ENCODE data around the gene TRPC1.

The TRPC1 gene

DNA sequence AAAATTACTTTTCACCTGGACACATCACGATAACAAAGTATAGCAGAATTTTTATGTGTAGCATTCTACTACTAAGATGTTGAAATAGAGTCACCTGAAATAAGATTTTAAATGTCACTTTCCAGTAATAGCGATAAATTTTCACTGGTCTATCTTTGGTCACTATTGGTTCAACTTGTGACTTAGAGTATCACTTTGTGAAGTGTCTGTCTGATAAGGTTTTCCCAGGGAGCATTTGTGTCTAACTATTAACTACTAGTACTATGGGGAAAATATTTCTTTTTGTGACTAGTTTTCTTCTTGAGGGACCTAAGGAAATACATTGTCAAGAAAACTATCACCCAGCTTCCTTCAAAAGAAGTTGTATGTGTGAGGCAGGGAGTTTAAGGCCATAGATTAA, 11.0 kb downstream of the TRPC1 start:
- ChIA-PET CTCF (no interaction called here), POLR2A (no interaction called here)
- Histone ChIP-seq H3K4me3 (ENCODE audit: low read depth, low read length) (no peak overlapping the region), H3K9me3 (ENCODE audit: control insufficient read depth, insufficient read depth, low read depth, low read length) (no peaks in the 10 kb centered on the region), H3K27ac (ENCODE audit: extremely low read depth, low read depth, low read length) (no peak overlapping the region), H3K4me1 (ENCODE audit: control insufficient read depth, insufficient read depth, low read length) (no peaks in the 10 kb centered on the region), H3K36me3 (ENCODE audit: control insufficient read depth in 2 of 2, insufficient read depth in 1 of 2, low read length in 2 of 2) (no peaks in the 10 kb centered on the region)
- TF ChIP-seq ZNF561 (tag by site-specific recombination; IDR thresholded peaks at IDR 0.05; ENCODE audit: borderline replicate concordance) (no peak), ZNF830 (tag by site-specific recombination; IDR thresholded peaks at IDR 0.05; ENCODE audit: low read depth) (no peak), ZBTB17 (tag by site-specific recombination; IDR thresholded peaks at IDR 0.05) (no peak), ZNF184 (tag by site-specific recombination; IDR thresholded peaks at IDR 0.05) (no peak), ZSCAN16 (tag by site-specific recombination; IDR thresholded peaks at IDR 0.05) (no peak), ZNF423 (tag by site-specific recombination; IDR thresholded peaks at IDR 0.05) (no peak), ZBTB1 (tag by site-specific recombination; IDR thresholded peaks at IDR 0.05) (no peak), ZNF394 (tag by site-specific recombination; IDR thresholded peaks at IDR 0.05; ENCODE audit: borderline replicate concordance) (no peak)
- TF ChIP-seq, protein P1, sequence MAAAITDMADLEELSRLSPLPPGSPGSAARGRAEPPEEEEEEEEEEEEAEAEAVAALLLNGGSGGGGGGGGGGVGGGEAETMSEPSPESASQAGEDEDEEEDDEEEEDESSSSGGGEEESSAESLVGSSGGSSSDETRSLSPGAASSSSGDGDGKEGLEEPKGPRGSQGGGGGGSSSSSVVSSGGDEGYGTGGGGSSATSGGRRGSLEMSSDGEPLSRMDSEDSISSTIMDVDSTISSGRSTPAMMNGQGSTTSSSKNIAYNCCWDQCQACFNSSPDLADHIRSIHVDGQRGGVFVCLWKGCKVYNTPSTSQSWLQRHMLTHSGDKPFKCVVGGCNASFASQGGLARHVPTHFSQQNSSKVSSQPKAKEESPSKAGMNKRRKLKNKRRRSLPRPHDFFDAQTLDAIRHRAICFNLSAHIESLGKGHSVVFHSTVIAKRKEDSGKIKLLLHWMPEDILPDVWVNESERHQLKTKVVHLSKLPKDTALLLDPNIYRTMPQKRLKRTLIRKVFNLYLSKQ (tag by site-specific recombination; IDR thresholded peaks at IDR 0.05; ENCODE audit: borderline replicate concordance): no peak

DNA sequence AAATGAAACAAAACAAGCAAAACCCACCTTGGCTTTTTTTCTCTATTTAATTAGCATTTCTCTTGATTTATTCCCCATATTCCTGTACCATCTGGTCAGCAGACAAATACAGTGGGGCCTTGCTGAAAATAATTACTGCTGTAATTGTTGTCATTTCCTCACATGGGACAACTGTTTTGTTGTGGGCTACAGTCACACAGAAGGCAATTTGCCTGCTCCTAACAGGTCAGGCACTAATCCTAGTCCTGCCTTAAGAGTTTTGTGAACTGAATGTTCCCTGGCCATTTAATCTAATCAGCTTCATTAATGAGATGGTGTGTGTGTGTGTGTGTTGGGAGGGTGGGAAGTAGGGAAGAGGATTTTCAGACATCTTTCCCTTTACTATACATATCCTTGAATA, 11.6 kb downstream of the TRPC1 start:
- Histone ChIP-seq H3K9me3 (ENCODE audit: control insufficient read depth, insufficient read depth, low read depth, low read length) (no peaks in the 10 kb centered on the region), H3K36me3 (ENCODE audit: control insufficient read depth in 2 of 2, insufficient read depth in 1 of 2, low read length in 2 of 2) (no peaks in the 10 kb centered on the region), H3K27ac (ENCODE audit: extremely low read depth, low read depth, low read length) (no peak overlapping the region), H3K4me1 (ENCODE audit: control insufficient read depth, insufficient read depth, low read length) (no peaks in the 10 kb centered on the region), H3K4me3 (ENCODE audit: low read depth, low read length) (no peak overlapping the region)
- ChIA-PET POLR2A (no interaction called here), CTCF (no interaction called here)
- no peak for TF ChIP-seq WT1 (tag by site-specific recombination; IDR thresholded peaks at IDR 0.05)
- no peak for TF ChIP-seq ZNF2 (tag by site-specific recombination; IDR thresholded peaks at IDR 0.05)
- no peak for TF ChIP-seq ZNF324 (tag by site-specific recombination; IDR thresholded peaks at IDR 0.05)
- TF ChIP-seq, protein P2, sequence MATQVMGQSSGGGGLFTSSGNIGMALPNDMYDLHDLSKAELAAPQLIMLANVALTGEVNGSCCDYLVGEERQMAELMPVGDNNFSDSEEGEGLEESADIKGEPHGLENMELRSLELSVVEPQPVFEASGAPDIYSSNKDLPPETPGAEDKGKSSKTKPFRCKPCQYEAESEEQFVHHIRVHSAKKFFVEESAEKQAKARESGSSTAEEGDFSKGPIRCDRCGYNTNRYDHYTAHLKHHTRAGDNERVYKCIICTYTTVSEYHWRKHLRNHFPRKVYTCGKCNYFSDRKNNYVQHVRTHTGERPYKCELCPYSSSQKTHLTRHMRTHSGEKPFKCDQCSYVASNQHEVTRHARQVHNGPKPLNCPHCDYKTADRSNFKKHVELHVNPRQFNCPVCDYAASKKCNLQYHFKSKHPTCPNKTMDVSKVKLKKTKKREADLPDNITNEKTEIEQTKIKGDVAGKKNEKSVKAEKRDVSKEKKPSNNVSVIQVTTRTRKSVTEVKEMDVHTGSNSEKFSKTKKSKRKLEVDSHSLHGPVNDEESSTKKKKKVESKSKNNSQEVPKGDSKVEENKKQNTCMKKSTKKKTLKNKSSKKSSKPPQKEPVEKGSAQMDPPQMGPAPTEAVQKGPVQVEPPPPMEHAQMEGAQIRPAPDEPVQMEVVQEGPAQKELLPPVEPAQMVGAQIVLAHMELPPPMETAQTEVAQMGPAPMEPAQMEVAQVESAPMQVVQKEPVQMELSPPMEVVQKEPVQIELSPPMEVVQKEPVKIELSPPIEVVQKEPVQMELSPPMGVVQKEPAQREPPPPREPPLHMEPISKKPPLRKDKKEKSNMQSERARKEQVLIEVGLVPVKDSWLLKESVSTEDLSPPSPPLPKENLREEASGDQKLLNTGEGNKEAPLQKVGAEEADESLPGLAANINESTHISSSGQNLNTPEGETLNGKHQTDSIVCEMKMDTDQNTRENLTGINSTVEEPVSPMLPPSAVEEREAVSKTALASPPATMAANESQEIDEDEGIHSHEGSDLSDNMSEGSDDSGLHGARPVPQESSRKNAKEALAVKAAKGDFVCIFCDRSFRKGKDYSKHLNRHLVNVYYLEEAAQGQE (tag by site-specific recombination; IDR thresholded peaks at IDR 0.05): no peak
- no peak for TF ChIP-seq ZNF133 (tag by site-specific recombination; IDR thresholded peaks at IDR 0.05)

DNA sequence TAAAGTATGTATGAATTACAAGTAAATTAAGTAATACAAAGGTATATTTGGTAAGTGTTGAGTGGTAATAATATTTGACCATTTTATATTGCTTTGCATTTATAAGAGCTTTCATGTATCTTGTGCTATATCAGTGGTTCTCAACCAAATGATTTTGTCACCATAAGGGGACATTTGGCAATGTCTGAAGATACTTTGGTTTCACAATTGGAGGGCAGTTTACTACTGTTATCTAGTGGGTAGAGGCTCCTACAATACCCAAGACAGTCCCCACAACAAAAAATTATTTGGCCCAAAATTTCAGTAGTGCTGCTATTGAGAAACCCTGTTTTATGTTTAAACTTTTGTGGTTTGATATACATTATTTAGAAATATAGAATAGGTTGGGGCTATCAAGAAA, 14.6 kb downstream of the TRPC1 start:
- POLR2A ChIA-PET: no interaction called here
- H3K9me3 ChIP-seq (ENCODE audit: control insufficient read depth, insufficient read depth, low read depth, low read length): no peaks in the 10 kb centered on the region
- no peaks in the 10 kb centered on the region for H3K36me3 ChIP-seq (ENCODE audit: control insufficient read depth in 2 of 2, insufficient read depth in 1 of 2, low read length in 2 of 2)
- TF ChIP-seq, protein P3, sequence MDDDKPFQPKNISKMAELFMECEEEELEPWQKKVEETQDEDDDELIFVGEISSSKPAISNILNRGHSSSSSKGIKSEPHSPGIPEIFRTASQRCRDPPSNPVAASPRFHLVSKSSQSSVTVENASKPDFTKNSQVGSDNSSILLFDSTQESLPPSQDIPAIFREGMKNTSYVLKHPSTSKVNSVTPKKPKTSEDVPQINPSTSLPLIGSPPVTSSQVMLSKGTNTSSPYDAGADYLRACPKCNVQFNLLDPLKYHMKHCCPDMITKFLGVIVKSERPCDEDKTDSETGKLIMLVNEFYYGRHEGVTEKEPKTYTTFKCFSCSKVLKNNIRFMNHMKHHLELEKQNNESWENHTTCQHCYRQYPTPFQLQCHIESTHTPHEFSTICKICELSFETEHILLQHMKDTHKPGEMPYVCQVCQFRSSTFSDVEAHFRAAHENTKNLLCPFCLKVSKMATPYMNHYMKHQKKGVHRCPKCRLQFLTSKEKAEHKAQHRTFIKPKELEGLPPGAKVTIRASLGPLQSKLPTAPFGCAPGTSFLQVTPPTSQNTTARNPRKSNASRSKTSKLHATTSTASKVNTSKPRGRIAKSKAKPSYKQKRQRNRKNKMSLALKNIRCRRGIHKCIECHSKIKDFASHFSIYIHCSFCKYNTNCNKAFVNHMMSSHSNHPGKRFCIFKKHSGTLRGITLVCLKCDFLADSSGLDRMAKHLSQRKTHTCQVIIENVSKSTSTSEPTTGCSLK (tag by site-specific recombination; IDR thresholded peaks at IDR 0.05): no peak
- no peak for TF ChIP-seq GLI4 (tag by site-specific recombination; IDR thresholded peaks at IDR 0.05)
- TF ChIP-seq YY1 (tag by site-specific recombination; IDR thresholded peaks at IDR 0.05): no peak
- no peak for TF ChIP-seq ZNF24 (tag by site-specific recombination; IDR thresholded peaks at IDR 0.05)
- TF ChIP-seq SETDB1 (IDR thresholded peaks at IDR 0.05; ENCODE audit: insufficient read length, low read length): no peak
- CTCF ChIA-PET: no interaction called here
- H3K4me1 ChIP-seq (ENCODE audit: control insufficient read depth, insufficient read depth, low read length): no peaks in the 10 kb centered on the region
- H3K4me3 ChIP-seq (ENCODE audit: low read depth, low read length): no peak overlapping the region
- no peak overlapping the region for H3K27ac ChIP-seq (ENCODE audit: extremely low read depth, low read depth, low read length)
